Heart left ventricle (tissue), 16 donors: Measurements from ENCODE around the gene STXBP6. TPM values are rescaled to one million over a fixed set of nuclear protein-coding genes. Genes with fewer than 3 reads are reported as not detected.

ENCODE experiments used
- ATAC-seq, 4 donors: fragments of 200-7000 bp; cut with Tn5 transposase; one replicate each; pipeline ENCODE4 v1.9.1; 2020 to 2022; ENCODE audit warnings: moderate library complexity in 4 of 4, mild to moderate bottlenecking in 3 of 4, moderate number of reproducible peaks in 1 of 4
- DNase-seq, 5 donors: peaks; one replicate each; pipeline ENCODE4 v3.0.0-alpha.2; 2020
- H3K27ac ChIP-seq, 12 donors: fragments of 200-600 bp; sonication (generic) in 4 of 12; one replicate each; pipeline versions ENCODE4 v1.5.0 to v1.8.0; 2016 to 2022; ENCODE audit warnings: mild to moderate bottlenecking in 2 of 12
- H3K27me3 ChIP-seq, 9 donors: fragments of 200-600 bp; sonication (generic) in 2 of 9; one replicate each; pipeline versions ENCODE4 v1.5.1 to v1.8.0; 2016 to 2022; ENCODE audit warnings: mild to moderate bottlenecking in 3 of 9
- H3K36me3 ChIP-seq, 9 donors: fragments of 200-600 bp; sonication (generic) in 2 of 9; one replicate each; pipeline versions ENCODE4 v1.5.0 to v1.8.0; 2018 to 2022; ENCODE audit warnings: mild to moderate bottlenecking in 2 of 9
- H3K4me1 ChIP-seq, 12 donors: fragments of 200-600 bp; sonication (generic) in 4 of 12; one replicate each; pipeline versions ENCODE4 v1.5.0 to v1.8.0; 2016 to 2022; ENCODE audit warnings: mild to moderate bottlenecking in 3 of 12
- H3K4me3 ChIP-seq, 12 donors: fragments of 200-600 bp; sonication (generic) in 4 of 12; one replicate each; pipeline versions ENCODE4 v1.5.0 to v1.8.0; 2017 to 2022; ENCODE audit warnings: mild to moderate bottlenecking in 9 of 12, moderate library complexity in 4 of 12
- H3K9me3 ChIP-seq, 12 donors: fragments of 200-600 bp; sonication (generic) in 4 of 12; one replicate each; pipeline versions ENCODE4 v1.5.0 to v1.8.0; 2016 to 2022; ENCODE audit warnings: mild to moderate bottlenecking in 1 of 12
- POLR2A ChIP-seq, 2 donors: fragments of 450-650 bp; IDR thresholded peaks; one replicate each; pipeline ENCODE4 v1.6.1; 2017; ENCODE audit warnings: antibody characterized with exemption in 2 of 2, mild to moderate bottlenecking in 2 of 2, moderate library complexity in 2 of 2
- WGBS, 4 donors: extraction: QIAGEN DNeasy Blood & Tissue Kit in 2 of 4; methylation state at CpG; one replicate each; pipeline versions ENCODE4 v1.1.5 to v1.1.7; 2013 to 2018; 5-methylcytosine and 5-hydroxymethylcytosine counted together
- intact Hi-C, 10 donors: fragments of 100-400 bp; cut with DNase I; formaldehyde crosslinking; loops; one replicate each; pipeline versions ENCODE4 v1.11.1 to v1.14.2; 2022
- polyA plus RNA-seq, 2 donors: library from polyadenylated mRNA; stranded (reverse); fragments of 200-250 nt; gene quantifications; one replicate each; pipeline ENCODE4 v1.2.3, GENCODE V29; 2013
- total RNA-seq, 9 donors: library from RNA; depleted of rRNA in 2 of 9; stranded (reverse); fragments of >200 nt in 2 of 9; fragmentation: NEBNext Ultra II Directional in 3 of 9; extraction: Animal tissue kit (Norgen Biotek cat#: 25700) in 3 of 9; gene quantifications; one replicate each; pipeline versions ENCODE4 v1.1.0 to v1.2.4, GENCODE V29; 2016 to 2023
- TF ChIP-seq, protein P1 (sequence below), 12 donors: fragments of 200-600 bp; sonication (generic) in 4 of 12; IDR thresholded peaks; one replicate each; pipeline versions ENCODE4 v1.5.0 to v1.8.0; 2018 to 2022; ENCODE audit warnings: antibody characterized with exemption in 12 of 12, mild to moderate bottlenecking in 5 of 12
- donor health status: ischemic (EF 13 %, LVEDD 7.1; RV severe dilation, severe dysfunction).
- donor health status: healthy with polysubstance abuse.
- donor health status: DM: no; HTN: yes; CAD: no.
- donor health status: DM: no; HTN: no; CAD: no.
- donor health status: ischemic (EF 25% LVEDD 6.9; RV normal size, moderate dysfunction).
- donor health status: ischemic (EF 25% LVEDD 5.7; RV mildly dilated, moderate dysfunction).
- donor health status: healthy.
- donor health status: DM: yes; HTN: yes; CAD: no.
- donor health status: ischemic (EF 35%, LVEDD 5.7; RV mildly dilated, moderate dysfunction).
- donor health status: nonischemic (EF 11% LVEDD 7.7; RV severe dilation, severe dysfunction).
- donor health status: DM: yes; HTN: yes; CAD: no.
- donor health status: PGD.
- donor health status: ischemic (EF 29% LVEDD 5.4; RV normal size, mild dysfunction).
- donor health status: nonischemic (EF 23%, LVEDD 6.1; RV moderate dilation, normal function).

The STXBP6 gene
- total and polyA plus RNA-seq, 11 donors, result 12.5 to 57.3 (median 23.7) TPM

DNA sequence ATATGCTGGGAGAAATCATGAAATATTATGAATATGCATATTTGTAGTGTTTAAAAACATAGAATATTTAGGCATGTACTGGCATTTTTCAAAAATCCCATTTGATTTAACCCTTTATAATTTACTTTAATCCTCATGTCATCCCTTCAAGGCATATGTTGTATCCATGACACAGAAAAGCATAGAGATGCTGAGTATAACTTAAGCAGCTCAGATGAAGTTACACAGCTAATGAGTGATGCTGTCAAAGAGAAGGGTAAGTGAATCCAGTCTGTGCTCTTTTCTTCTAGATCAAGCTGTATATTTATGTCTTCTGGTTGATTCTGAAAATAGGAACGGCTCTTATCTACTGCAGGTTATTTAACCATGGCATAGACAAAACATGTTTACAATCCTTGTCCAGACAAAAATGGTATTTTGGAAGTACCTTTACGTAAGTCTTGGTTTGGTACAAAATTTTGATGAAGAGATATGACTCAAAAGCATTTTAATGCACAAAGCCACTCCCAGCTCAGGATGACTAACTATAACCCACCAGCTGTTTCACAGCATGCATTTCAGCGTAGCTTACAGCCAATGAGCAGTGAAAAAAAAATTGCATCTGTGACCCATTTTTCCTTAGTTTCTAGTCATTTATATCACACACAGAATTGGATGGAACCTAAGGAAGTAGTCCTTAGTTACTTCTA, 201.7 kb downstream of the STXBP6 start:
- Histone ChIP-seq H3K9me3 (no peaks in the 10 kb centered on the region), H3K4me1 (peaks cover 0 to 19% (median 2%) of the 10 kb centered on the region in 12 donors), H3K27ac (no peak overlapping the region), H3K36me3 (peaks cover 0 to 5% (median 0%) of the 10 kb centered on the region in 9 donors), H3K27me3 (no peaks in the 10 kb centered on the region), H3K4me3 (no peak overlapping the region)
- no peak for TF ChIP-seq POLR2A (IDR thresholded peaks at IDR 0.05)
- TF ChIP-seq, protein P1, sequence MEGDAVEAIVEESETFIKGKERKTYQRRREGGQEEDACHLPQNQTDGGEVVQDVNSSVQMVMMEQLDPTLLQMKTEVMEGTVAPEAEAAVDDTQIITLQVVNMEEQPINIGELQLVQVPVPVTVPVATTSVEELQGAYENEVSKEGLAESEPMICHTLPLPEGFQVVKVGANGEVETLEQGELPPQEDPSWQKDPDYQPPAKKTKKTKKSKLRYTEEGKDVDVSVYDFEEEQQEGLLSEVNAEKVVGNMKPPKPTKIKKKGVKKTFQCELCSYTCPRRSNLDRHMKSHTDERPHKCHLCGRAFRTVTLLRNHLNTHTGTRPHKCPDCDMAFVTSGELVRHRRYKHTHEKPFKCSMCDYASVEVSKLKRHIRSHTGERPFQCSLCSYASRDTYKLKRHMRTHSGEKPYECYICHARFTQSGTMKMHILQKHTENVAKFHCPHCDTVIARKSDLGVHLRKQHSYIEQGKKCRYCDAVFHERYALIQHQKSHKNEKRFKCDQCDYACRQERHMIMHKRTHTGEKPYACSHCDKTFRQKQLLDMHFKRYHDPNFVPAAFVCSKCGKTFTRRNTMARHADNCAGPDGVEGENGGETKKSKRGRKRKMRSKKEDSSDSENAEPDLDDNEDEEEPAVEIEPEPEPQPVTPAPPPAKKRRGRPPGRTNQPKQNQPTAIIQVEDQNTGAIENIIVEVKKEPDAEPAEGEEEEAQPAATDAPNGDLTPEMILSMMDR (IDR thresholded peaks at IDR 0.05), result no peak
- WGBS, 4 donors, result 50 to 60% (median 57%) methylated on average over 3 of the region's 3 CpGs
- intact Hi-C loops, result no loop called here
- ATAC-seq, result peak in 1 of 4 donors; percentile 77
- no peak for DNase-seq

DNA sequence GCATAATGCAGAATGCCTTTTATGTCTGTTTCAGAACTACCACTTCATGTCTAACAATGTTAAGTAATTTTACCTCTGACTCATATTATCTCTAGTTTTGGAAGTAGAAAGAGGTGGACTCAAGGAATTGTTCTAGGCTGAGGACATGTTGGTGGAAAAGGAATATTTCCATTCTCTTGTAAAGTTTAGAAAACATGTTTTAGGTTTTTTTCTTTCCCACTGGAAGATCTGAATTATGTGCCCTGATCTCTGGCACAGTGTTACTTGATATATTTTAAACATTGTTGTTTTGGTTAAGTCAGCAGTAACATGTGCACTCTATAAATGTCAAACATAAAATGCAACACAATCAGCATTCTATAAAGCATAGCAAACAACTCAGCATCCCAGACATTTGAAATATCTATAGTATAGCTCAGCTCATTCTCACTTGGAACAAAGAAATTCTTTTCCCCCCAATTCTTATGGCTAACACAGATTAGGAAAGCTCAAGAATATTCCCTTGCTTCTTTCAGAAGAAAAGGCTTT, 202.3 kb downstream of the STXBP6 start:
- H3K36me3 ChIP-seq, result peaks cover 0 to 5% (median 0%) of the 10 kb centered on the region in 9 donors
- no peak overlapping the region for H3K4me3 ChIP-seq
- intact Hi-C loops, result no loop called here
- no peaks in the 10 kb centered on the region for H3K9me3 ChIP-seq
- H3K27ac ChIP-seq, result no peak overlapping the region
- ATAC-seq, result no peak
- peaks cover 0 to 22% (median 2%) of the 10 kb centered on the region in 12 donors for H3K4me1 ChIP-seq
- no peaks in the 10 kb centered on the region for H3K27me3 ChIP-seq
- no peak for DNase-seq
- TF ChIP-seq, protein P1 (IDR thresholded peaks at IDR 0.05), result no peak
- no peak for TF ChIP-seq POLR2A (IDR thresholded peaks at IDR 0.05)

DNA sequence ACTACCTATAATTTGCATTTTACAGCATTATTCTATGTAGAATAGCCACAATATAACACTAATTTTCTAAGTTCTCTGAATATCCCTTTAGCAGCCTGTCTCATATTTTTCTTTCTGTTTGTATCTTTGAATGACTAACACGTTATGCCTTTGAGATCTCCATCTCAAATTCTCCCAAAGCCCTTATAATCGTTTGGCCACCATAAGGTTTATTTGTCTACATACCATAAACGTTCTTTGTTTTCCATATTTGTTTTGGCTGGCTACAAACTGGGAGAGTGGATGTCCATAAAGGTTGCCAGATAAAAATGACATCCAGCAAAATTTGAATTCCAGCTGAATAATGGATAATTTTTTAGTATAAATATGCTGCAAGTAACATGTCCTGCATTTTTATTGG, 203.7 kb downstream of the STXBP6 start:
- intact Hi-C loops, result no loop called here
- DNase-seq (no peak), ATAC-seq (no peak)
- Histone ChIP-seq H3K27ac (no peak overlapping the region), H3K36me3 (peaks cover 0 to under 1% (median 0%) of the 10 kb centered on the region in 9 donors), H3K27me3 (no peaks in the 10 kb centered on the region), H3K4me3 (no peak overlapping the region), H3K4me1 (peaks cover 0 to 26% (median 6%) of the 10 kb centered on the region in 12 donors), H3K9me3 (no peaks in the 10 kb centered on the region)
- WGBS, 4 donors, result 56 to 68% (median 60%) methylated on average over 3 of the region's 3 CpGs
- TF ChIP-seq, protein P1 (IDR thresholded peaks at IDR 0.05), result no peak
- TF ChIP-seq POLR2A (IDR thresholded peaks at IDR 0.05), result no peak

DNA sequence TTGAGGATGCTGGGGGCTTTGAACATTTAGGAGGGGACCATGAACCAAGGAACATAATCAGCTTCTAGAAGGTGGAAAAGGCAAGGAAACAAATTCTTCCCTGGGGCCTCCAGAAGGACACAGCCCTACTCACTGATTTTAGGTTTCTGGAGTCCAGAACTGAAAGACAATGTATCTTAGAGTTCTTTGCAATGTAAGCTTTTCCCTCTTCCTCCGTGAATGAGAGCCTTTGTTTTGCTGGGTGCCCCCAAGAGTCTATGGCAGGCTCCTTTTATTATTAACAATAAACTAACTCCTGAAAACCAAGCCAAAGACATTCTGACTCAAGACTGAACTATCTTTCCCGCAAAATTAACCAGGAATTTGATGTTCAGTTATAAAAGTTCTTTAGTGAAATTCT, 204.1 kb downstream of the STXBP6 start:
- no peak for ATAC-seq
- Histone ChIP-seq H3K4me1 (peaks cover 0 to 26% (median 6%) of the 10 kb centered on the region in 12 donors), H3K27me3 (no peaks in the 10 kb centered on the region), H3K27ac (no peak overlapping the region), H3K9me3 (no peaks in the 10 kb centered on the region), H3K36me3 (no peaks in the 10 kb centered on the region), H3K4me3 (no peak overlapping the region)
- 77 to 88% (median 85%) methylated on average over 2 of the region's 2 CpGs for WGBS, 4 donors
- DNase-seq, result no peak
- TF ChIP-seq, protein P1 (IDR thresholded peaks at IDR 0.05), result no peak
- no peak for TF ChIP-seq POLR2A (IDR thresholded peaks at IDR 0.05)
- intact Hi-C loops, result no loop called here
